GM19397 (cell line): Measurements from ENCODE around the gene TANGO6.

Experiments
- ATAC-seq: cut with Tn5 transposase; IDR thresholded peaks from one replicate; pipeline ENCODE4 v1.9.1; 2021; ENCODE audit warnings: mild to moderate bottlenecking, moderate library complexity; ENCODE audit not compliant: unreplicated experiment

Gene TANGO6

GRCh38 chr16:69088684-69089083 is 245.4 kb downstream of the TANGO6 start:
- ATAC-seq = no peak

GRCh38 chr16:69089091-69089910 is 246.0 kb downstream of the TANGO6 start:
- ATAC-seq = no peak

- ATAC-seq = no peak
These were observed 250.6 kb downstream of the TANGO6 start for GRCh38 chr16:69093974-69094373.

- no peak for ATAC-seq
These were observed 251.2 kb downstream of the TANGO6 start for GRCh38 chr16:69094501-69094900.

GRCh38 chr16:69095193-69095592 is 251.9 kb downstream of the TANGO6 start:
- no peak for ATAC-seq

GRCh38 chr16:69100071-69100691 is 256.9 kb downstream of the TANGO6 start:
- no peak for ATAC-seq

- ATAC-seq = no peak
These were observed 262.4 kb downstream of the TANGO6 start, which contains the start of gene HAS3 for GRCh38 chr16:69105501-69106361. Gene HAS3, plus strand, starts transcription at chr16:69105653. Its CDS starts 3,743 bp downstream, at chr16:69109396.

GRCh38 chr16:69106491-69107315 is 263.4 kb downstream of the TANGO6 start:
- no peak for ATAC-seq

GRCh38 chr16:69107316-69107962 is 264.1 kb downstream of the TANGO6 start:
- no peak for ATAC-seq

GRCh38 chr16:69108064-69108904 is 265.0 kb downstream of the TANGO6 start:
- no peak for ATAC-seq

- ATAC-seq = no peak
These were observed 265.5 kb downstream of the TANGO6 start for GRCh38 chr16:69108905-69109252.

GRCh38 chr16:69109486-69110270 is 266.3 kb downstream of the TANGO6 start:
- no peak for ATAC-seq

- ATAC-seq = no peak
These were observed 267.1 kb downstream of the TANGO6 start for GRCh38 chr16:69110406-69110805.

GRCh38 chr16:69111216-69111875 is 268.0 kb downstream of the TANGO6 start:
- no peak for ATAC-seq

GRCh38 chr16:69111876-69112230 is 268.5 kb downstream of the TANGO6 start:
- ATAC-seq = no peak

GRCh38 chr16:69112285-69113129 is 269.2 kb downstream of the TANGO6 start:
- no peak for ATAC-seq

GRCh38 chr16:69113216-69113615 is 269.9 kb downstream of the TANGO6 start:
- ATAC-seq = no peak
